GM12878 (cell line): ENCODE data around the gene OR5AP2. TPM values are rescaled to one million over a fixed set of nuclear protein-coding genes. Genes with fewer than 3 reads are reported as not detected.

ENCODE experiments used
- ATAC-seq: fragments of 200-7000 bp; cut with Tn5 transposase; 3 replicates; pipeline ENCODE4 v1.9.1; 2020; ENCODE audit warnings: mild to moderate bottlenecking, moderate library complexity
- BruUV-seq: library from RNA; stranded (reverse); fragments of 400-500 nt; replicated peaks from 2 replicates; lab custom pipeline; 2021; lab: Mats Ljungman, UMichigan
- CTCF ChIA-PET: fragments of 300-600 bp; sonication (Branson Sonifier 250); formaldehyde crosslinking; extraction: SDS; loops from one replicate; lab custom pipeline; 2021; ENCODE audit warnings: inconsistent platforms; lab: Yijun Ruan, JAX
- POLR2A ChIA-PET: fragments of 350-600 bp; formaldehyde crosslinking; extraction: SDS; loops from one replicate; lab custom pipeline; 2021; ENCODE audit warnings: inconsistent platforms; lab: Charles Lee
- RAD21 ChIA-PET: fragments of 300-600 bp; sonication (Branson Sonifier 250); formaldehyde crosslinking; loops from one replicate; lab custom pipeline; 2023; ENCODE audit warnings: antibody characterized with exemption; ENCODE audit not compliant: unreplicated experiment; lab: Charles Lee
- SMC1A ChIA-PET: fragments of 300-600 bp; sonication (Branson Sonifier 250); formaldehyde crosslinking; loops from one replicate; lab custom pipeline; 2023; ENCODE audit not compliant: unreplicated experiment, uncharacterized antibody; lab: Charles Lee
- DNase-seq: peaks from one replicate; pipeline ENCODE4 v3.0.0-alpha.2; 2011; ENCODE audit warnings: low read depth, low spot score
- FAIRE-seq: peaks from 3 replicates; lab custom pipeline; 2011; peaks lifted over from hg19 to GRCh38; lab: Jason Lieb, UNC
- H2AFZ ChIP-seq: 2 replicates; pipeline ENCODE4 v1.6.0; 2011; ENCODE audit warnings: low read depth, low read length, control low read depth; ENCODE audit not compliant: control insufficient read depth
- H3K27ac ChIP-seq: 2 replicates; pipeline ENCODE4 v1.5.1; 2011; ENCODE audit warnings: control low read depth; ENCODE audit not compliant: control insufficient read depth, insufficient read depth
- H3K27me3 ChIP-seq, 2 experiments: replicated peaks in 1 of 2; 2 replicates each; pipeline versions ENCODE4 v1.6.0 to v1.6.1; 2011; ENCODE audit warnings: low read length in 1 of 2; ENCODE audit not compliant: control insufficient read depth in 2 of 2, insufficient read depth in 2 of 2
- H3K36me3 ChIP-seq, 2 experiments: 2 replicates each; pipeline ENCODE4 v1.5.1; 2011; ENCODE audit warnings: low read length in 1 of 2; ENCODE audit not compliant: control insufficient read depth in 2 of 2, insufficient read depth in 2 of 2
- H3K4me1 ChIP-seq: 2 replicates; pipeline ENCODE4 v1.6.1; 2011; ENCODE audit warnings: mild to moderate bottlenecking, low read length, moderate library complexity, mixed read lengths; ENCODE audit not compliant: control insufficient read depth, insufficient read depth
- H3K4me2 ChIP-seq: 2 replicates; pipeline ENCODE4 v1.6.0; 2011; ENCODE audit warnings: control low read depth; ENCODE audit not compliant: control insufficient read depth, insufficient read depth
- H3K4me3 ChIP-seq: fragments of 200-600 bp; sonication (generic); 2 replicates; pipeline ENCODE4 v1.5.1; 2016
- H3K79me2 ChIP-seq: 2 replicates; pipeline ENCODE4 v1.6.0; 2011; ENCODE audit warnings: low read length; ENCODE audit not compliant: control insufficient read depth, insufficient read depth
- H3K9ac ChIP-seq: 2 replicates; pipeline ENCODE4 v1.8.0; 2011; ENCODE audit warnings: low read length, control low read depth, mixed read lengths; ENCODE audit not compliant: control insufficient read depth, insufficient read depth
- H3K9me3 ChIP-seq: replicated peaks from 3 replicates; pipeline ENCODE4 v1.5.1; 2011; ENCODE audit warnings: mild to moderate bottlenecking, low read length; ENCODE audit not compliant: control insufficient read depth, insufficient read depth
- H4K20me1 ChIP-seq: 2 replicates; pipeline ENCODE4 v1.6.0; 2011; ENCODE audit not compliant: control insufficient read depth, insufficient read depth
- BCL3 ChIP-seq: IDR thresholded peaks from 2 replicates; pipeline ENCODE4 v1.6.1; 2011; ENCODE audit warnings: borderline replicate concordance, low read depth, mild to moderate bottlenecking, moderate library complexity, low read length; ENCODE audit not compliant: insufficient read depth, poor library complexity, severe bottlenecking
- CHD2 ChIP-seq: IDR thresholded peaks from 2 replicates; pipeline ENCODE4 v1.6.1; 2011; ENCODE audit warnings: low read depth, low read length, improper control_type of control experiment, borderline replicate concordance
- E4F1 ChIP-seq: fragments of 450-650 bp; IDR thresholded peaks from 2 replicates; pipeline ENCODE4 v1.6.1; 2018; ENCODE audit warnings: borderline replicate concordance, mild to moderate bottlenecking; ENCODE audit not compliant: partially characterized antibody
- GABPA ChIP-seq: IDR thresholded peaks from 2 replicates; pipeline ENCODE4 v1.6.1; 2014; ENCODE audit warnings: antibody characterized with exemption, low read depth, mild to moderate bottlenecking, inconsistent platforms
- RCOR1 ChIP-seq: conservative IDR thresholded peaks from 2 replicates; pipeline ENCODE4 v1.6.1; 2012; ENCODE audit warnings: low read depth, low read length, improper control_type of control experiment
- WGBS: methylation state at CpG from one replicate; pipeline ENCODE4 v1.1.6; 2016; ENCODE audit warnings: low lambda C conversion rate; ENCODE audit not compliant: insufficient replicate concordance, insufficient coverage; ENCODE audit errors: missing lambda C conversion rate; 5-methylcytosine and 5-hydroxymethylcytosine counted together
- in situ Hi-C: fragments of 300-500 bp; cut with MboI; formaldehyde crosslinking; loops from 9 replicates; pipeline ENCODE4 v1.14.3; 2018; ENCODE audit warnings: mixed read lengths
- intact Hi-C: fragments of 100-400 bp; cut with micrococcal nuclease; formaldehyde crosslinking; loops from one replicate; pipeline ENCODE4 v1.14.2; 2022; ENCODE audit not compliant: unreplicated experiment
- polyA plus RNA-seq, 11 experiments: library from polyadenylated mRNA; depleted of rRNA in 4 of 11; unstranded in 6 of 11; stranded (reverse) in 5 of 11; fragments of >200 nt; fragmentation: Nextera tagmentation in 4 of 11; fragmentation: Illumina TruSeq in 1 of 11; extraction: Ambion mirVana in 4 of 11; extraction: Trizol in 1 of 11; gene quantifications; 1 replicate in 1 of 11; 2 replicates in 10 of 11; pipeline versions ENCODE4 v1.2.1 to v1.2.3, GENCODE V29; 2011 to 2016; ENCODE audit warnings: inconsistent platforms in 2 of 11, missing spikeins in 2 of 11, low read depth in 1 of 11
- total RNA-seq, 4 experiments: library from RNA; depleted of rRNA in 3 of 4; stranded (reverse); fragments of >200 nt in 3 of 4; fragmentation: Illumina TruSeq in 1 of 4; extraction: Trizol in 1 of 4; gene quantifications; 2 replicates each; pipeline versions ENCODE4 v1.2.1 to v1.2.3, GENCODE V29; 2013 to 2021

OR5AP2 gene
- total and polyA plus RNA-seq, 10 of the 15 experiments (the other 5 are each of a cell fraction or from before 2014, with no cell fraction given) = not detected

- ATAC-seq (no peak), FAIRE-seq (no peak), DNase-seq (no peak)
- no TSS peak for BruUV-seq
- CTCF ChIA-PET = no interaction called here
- RAD21 ChIA-PET = no interaction called here
- in situ Hi-C loops (no loop called here), intact Hi-C loops (no loop called here)
- H3K4me2 ChIP-seq = no peak overlapping the region
- SMC1A ChIA-PET = interaction anchor here (1.2 kb wide), 1 partner anchor 9 kb away, joined by 3 read pairs; no protein-coding TSS in a partner anchor
- no peaks in the 10 kb centered on the region for H3K27me3 ChIP-seq
- H3K79me2 ChIP-seq = no peaks in the 10 kb centered on the region
- no peaks in the 10 kb centered on the region for H4K20me1 ChIP-seq
- WGBS = 20% methylated on average over 2 of the region's 2 CpGs
- POLR2A ChIA-PET = no interaction called here
- no peaks in the 10 kb centered on the region for H3K36me3 ChIP-seq
- no peak overlapping the region for H3K4me3 ChIP-seq
- no peak overlapping the region for H2AFZ ChIP-seq
- H3K27ac ChIP-seq = no peak overlapping the region
- TF ChIP-seq RCOR1 = no peak
- H3K9ac ChIP-seq = no peak overlapping the region
- no peaks in the 10 kb centered on the region for H3K4me1 ChIP-seq
- no peaks in the 10 kb centered on the region for H3K9me3 ChIP-seq
Observed at GRCh38 chr11:56670984-56671383, 28.7 kb upstream of the OR5AP2 start.

- RAD21 ChIA-PET = no interaction called here
- BruUV-seq = no TSS peak
- no peak within 1 kb of the TSS for H3K4me3 ChIP-seq
- SMC1A ChIA-PET = no interaction called here
- ATAC-seq = no peak
- WGBS = 17% methylated on average over 2 of the region's 2 CpGs
- H3K36me3 ChIP-seq = no peaks in the 10 kb centered on the region
- intact Hi-C loops = no loop called here
- H2AFZ ChIP-seq = no peak within 1 kb of the TSS
- TF ChIP-seq CHD2 (no peak), E4F1 (no peak), GABPA (no peak), BCL3 (no peak)
- TF ChIP-seq, all 136 proteins: peak for 0
- in situ Hi-C loops = no loop called here
- H3K79me2 ChIP-seq = no peaks in the 10 kb centered on the region
- ChIA-PET POLR2A (no interaction called here), CTCF (no interaction called here)
- DNase-seq = no peak
- H4K20me1 ChIP-seq = no peaks in the 10 kb centered on the region
- FAIRE-seq = no peak
- no peaks in the 10 kb centered on the region for H3K4me1 ChIP-seq
- no peak within 1 kb of the TSS for H3K4me2 ChIP-seq
- no peaks in the 10 kb centered on the region for H3K9me3 ChIP-seq
- no peaks in the 10 kb centered on the region for H3K27me3 ChIP-seq
- no peak within 1 kb of the TSS for H3K27ac ChIP-seq
- H3K9ac ChIP-seq = no peak within 1 kb of the TSS
Observed at GRCh38 chr11:56663386-56663785, 21.1 kb upstream of the OR5AP2 start, which contains the start of gene OR5AR1. Gene OR5AR1, plus strand, starts transcription at chr11:56663686. Its CDS starts 0 bp downstream, at chr11:56663686.
